Chondrocyte (in vitro differentiated cells): ENCODE measurements around the gene TMEM238. TPM values are rescaled to one million over a fixed set of nuclear protein-coding genes. Genes with fewer than 3 reads are reported as not detected.

Experiments
- DNase-seq: peaks from one replicate; pipeline ENCODE4 v3.0.0; 2021; ENCODE audit warnings: mixed read lengths, low spot score
- H3K27ac Mint-ChIP-seq: one replicate; pipeline ENCODE4 v1.8.0; 2021; ENCODE audit warnings: mild to moderate bottlenecking, moderate library complexity, mixed read lengths; ENCODE audit not compliant: unreplicated experiment
- H3K27me3 Mint-ChIP-seq: 2 replicates; pipeline ENCODE4 v1.8.0; 2021; ENCODE audit warnings: low read depth, mixed read lengths
- H3K36me3 Mint-ChIP-seq: 2 replicates; pipeline ENCODE4 v1.8.0; 2021; ENCODE audit warnings: low read depth, mixed read lengths
- H3K4me1 Mint-ChIP-seq: 2 replicates; pipeline ENCODE4 v1.8.0; 2021; ENCODE audit warnings: low read depth, mild to moderate bottlenecking, mixed read lengths
- H3K4me3 Mint-ChIP-seq: one replicate; pipeline ENCODE4 v1.8.0; 2021; ENCODE audit warnings: mild to moderate bottlenecking, moderate library complexity, mixed read lengths; ENCODE audit not compliant: unreplicated experiment
- H3K9me3 Mint-ChIP-seq: 2 replicates; pipeline ENCODE4 v1.8.0; 2021; ENCODE audit warnings: low read depth, mixed read lengths
- total RNA-seq: library from RNA; stranded (reverse); gene quantifications from 3 replicates; pipeline ENCODE4 v1.2.1, GENCODE V29; 2021
- TF ChIP-seq, protein P1 (sequence below): fragments of 200-600 bp; sonication (generic); IDR thresholded peaks from 2 replicates; pipeline ENCODE4 v1.5.0; 2021; ENCODE audit warnings: antibody characterized with exemption, mild to moderate bottlenecking, moderate library complexity

Gene TMEM238
- total RNA-seq, 1 donor from 2014 or later: 1.0 TPM

GRCh38 chr19:55382013-55382412 lies 2.1 kb downstream of the TMEM238 start:
- H3K27ac Mint-ChIP-seq: no peak overlapping the region
- no peaks in the 10 kb centered on the region for H3K9me3 Mint-ChIP-seq
- no peak for DNase-seq
- no peak overlapping the region for H3K4me3 Mint-ChIP-seq
- H3K36me3 Mint-ChIP-seq: peaks cover 7% of the 10 kb centered on the region
- peaks cover 21% of the 10 kb centered on the region for H3K4me1 Mint-ChIP-seq
- H3K27me3 Mint-ChIP-seq: no peaks in the 10 kb centered on the region
- TF ChIP-seq, protein P1, sequence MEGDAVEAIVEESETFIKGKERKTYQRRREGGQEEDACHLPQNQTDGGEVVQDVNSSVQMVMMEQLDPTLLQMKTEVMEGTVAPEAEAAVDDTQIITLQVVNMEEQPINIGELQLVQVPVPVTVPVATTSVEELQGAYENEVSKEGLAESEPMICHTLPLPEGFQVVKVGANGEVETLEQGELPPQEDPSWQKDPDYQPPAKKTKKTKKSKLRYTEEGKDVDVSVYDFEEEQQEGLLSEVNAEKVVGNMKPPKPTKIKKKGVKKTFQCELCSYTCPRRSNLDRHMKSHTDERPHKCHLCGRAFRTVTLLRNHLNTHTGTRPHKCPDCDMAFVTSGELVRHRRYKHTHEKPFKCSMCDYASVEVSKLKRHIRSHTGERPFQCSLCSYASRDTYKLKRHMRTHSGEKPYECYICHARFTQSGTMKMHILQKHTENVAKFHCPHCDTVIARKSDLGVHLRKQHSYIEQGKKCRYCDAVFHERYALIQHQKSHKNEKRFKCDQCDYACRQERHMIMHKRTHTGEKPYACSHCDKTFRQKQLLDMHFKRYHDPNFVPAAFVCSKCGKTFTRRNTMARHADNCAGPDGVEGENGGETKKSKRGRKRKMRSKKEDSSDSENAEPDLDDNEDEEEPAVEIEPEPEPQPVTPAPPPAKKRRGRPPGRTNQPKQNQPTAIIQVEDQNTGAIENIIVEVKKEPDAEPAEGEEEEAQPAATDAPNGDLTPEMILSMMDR: no peak

GRCh38 chr19:55379174-55379573 lies 4.9 kb downstream of the TMEM238 start:
- Mint-ChIP-seq H3K27ac (no peak overlapping the region), H3K27me3 (no peaks in the 10 kb centered on the region), H3K36me3 (no peaks in the 10 kb centered on the region), H3K4me1 (peaks cover 3% of the 10 kb centered on the region), H3K4me3 (no peak overlapping the region), H3K9me3 (no peaks in the 10 kb centered on the region)
- no peak for DNase-seq
- TF ChIP-seq, protein P1: no peak

GRCh38 chr19:55377356-55378131 lies 6.5 kb downstream of the TMEM238 start:
- H3K27ac Mint-ChIP-seq: no peak overlapping the region
- peaks cover 7% of the 10 kb centered on the region for H3K4me1 Mint-ChIP-seq
- H3K36me3 Mint-ChIP-seq: no peaks in the 10 kb centered on the region
- H3K9me3 Mint-ChIP-seq: no peaks in the 10 kb centered on the region
- no peak for DNase-seq
- H3K4me3 Mint-ChIP-seq: no peak overlapping the region
- no peaks in the 10 kb centered on the region for H3K27me3 Mint-ChIP-seq
- TF ChIP-seq, protein P1: no peak

DNA sequence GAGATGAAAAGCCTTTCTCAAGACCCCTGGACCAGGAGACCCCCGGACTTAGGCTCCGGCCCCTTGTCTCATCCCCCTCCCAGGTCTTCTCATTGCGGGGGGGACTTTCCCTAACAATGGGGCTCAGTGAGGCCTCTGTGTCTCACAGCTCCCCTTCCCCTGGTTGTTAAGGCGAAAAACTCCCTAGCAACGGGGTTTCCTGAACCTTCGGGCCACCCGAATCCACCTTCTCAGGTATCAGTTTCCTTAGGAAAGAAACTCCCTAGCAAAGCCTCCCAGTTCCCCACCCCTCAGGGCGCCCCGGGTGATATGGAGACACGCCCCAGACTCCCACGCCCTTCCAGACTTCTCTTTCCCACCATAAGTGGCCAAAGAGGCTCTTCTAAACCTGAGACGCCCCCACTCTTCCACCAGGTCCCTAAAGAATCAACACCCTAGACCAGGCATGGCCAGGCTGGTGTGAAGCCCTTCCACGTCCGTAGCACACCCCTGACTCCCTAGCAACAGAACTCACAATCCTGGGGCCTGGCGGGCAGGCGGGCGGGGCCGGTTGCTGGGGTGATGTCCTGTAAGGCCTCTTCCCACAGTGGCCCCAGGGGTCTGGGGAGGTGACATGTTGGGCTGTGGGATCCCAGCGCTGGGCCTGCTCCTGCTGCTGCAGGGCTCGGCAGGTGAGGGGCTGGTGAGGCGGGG lies 7.7 kb downstream of the TMEM238 start, which contains the start of gene TMEM190:
Gene TMEM190, plus strand, starts transcription at position 586 of the 693 bp plus-strand sequence. Its CDS starts 28 bp downstream, at position 614.
- TF ChIP-seq, protein P1: no peak
- no peak within 1 kb of the TSS for H3K4me3 Mint-ChIP-seq
- peaks cover 11% of the 10 kb centered on the region for H3K4me1 Mint-ChIP-seq
- no peaks in the 10 kb centered on the region for H3K27me3 Mint-ChIP-seq
- no peak within 1 kb of the TSS for H3K27ac Mint-ChIP-seq
- DNase-seq: peak; percentile 85
- H3K36me3 Mint-ChIP-seq: no peaks in the 10 kb centered on the region
- H3K9me3 Mint-ChIP-seq: no peaks in the 10 kb centered on the region

- peaks cover 22% of the 10 kb centered on the region for H3K4me1 Mint-ChIP-seq
- no peaks in the 10 kb centered on the region for H3K36me3 Mint-ChIP-seq
- H3K27me3 Mint-ChIP-seq: no peaks in the 10 kb centered on the region
- H3K27ac Mint-ChIP-seq: peak overlapping the region; percentile 24
- TF ChIP-seq, protein P1: no peak
- H3K9me3 Mint-ChIP-seq: no peaks in the 10 kb centered on the region
- H3K4me3 Mint-ChIP-seq: no peak overlapping the region
- no peak for DNase-seq
These were observed 9.9 kb downstream of the TMEM238 start for GRCh38 chr19:55373993-55374757.
